Choroid plexus epithelial cell (primary cell): ENCODE measurements around the gene DCDC2.
A peak's percentile ranks its signal among the peaks of the same experiment; 100 is the strongest.
"Not testable (repeated sequence)": the region's sequence is repeated elsewhere in the genome, so short reads cannot be mapped to it uniquely, and the experiment has no call there.

ENCODE experiments used
- DNase-seq: peaks from one replicate; pipeline ENCODE4 v3.0.0-alpha.2; 2010; ENCODE audit warnings: low read depth
- H3K4me3 ChIP-seq: 2 replicates; pipeline ENCODE4 v1.5.1; 2011; ENCODE audit warnings: low read depth, mild to moderate bottlenecking, control low read depth, low read length, moderate library complexity
- TF ChIP-seq, protein P1 (sequence below): conservative IDR thresholded peaks from 2 replicates; pipeline ENCODE4 v1.5.1; 2011; ENCODE audit warnings: low read depth, mild to moderate bottlenecking, control low read depth, inconsistent platforms, low read length, moderate library complexity

DCDC2 gene

DNA sequence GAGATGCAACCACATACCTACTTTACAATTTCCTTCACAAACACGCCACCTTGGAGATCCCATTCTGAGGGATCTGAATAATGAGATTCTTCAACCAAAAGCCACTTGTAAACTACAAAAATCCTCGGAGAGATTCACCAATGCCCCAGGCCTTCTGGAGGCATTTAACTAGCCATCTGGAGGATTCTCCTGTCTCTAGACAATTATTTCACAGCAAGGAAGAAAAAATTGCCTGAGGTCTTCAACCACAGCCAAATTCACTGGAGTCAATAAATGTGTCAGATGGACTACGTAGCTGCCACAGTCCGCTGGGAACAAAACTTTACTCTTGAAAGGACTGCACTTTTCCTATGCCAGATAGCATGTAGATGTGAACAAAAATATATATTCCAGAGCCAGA is 19.0 kb upstream of the DCDC2 start:
- no peak for DNase-seq
- H3K4me3 ChIP-seq = no peak overlapping the region
- TF ChIP-seq, protein P1, sequence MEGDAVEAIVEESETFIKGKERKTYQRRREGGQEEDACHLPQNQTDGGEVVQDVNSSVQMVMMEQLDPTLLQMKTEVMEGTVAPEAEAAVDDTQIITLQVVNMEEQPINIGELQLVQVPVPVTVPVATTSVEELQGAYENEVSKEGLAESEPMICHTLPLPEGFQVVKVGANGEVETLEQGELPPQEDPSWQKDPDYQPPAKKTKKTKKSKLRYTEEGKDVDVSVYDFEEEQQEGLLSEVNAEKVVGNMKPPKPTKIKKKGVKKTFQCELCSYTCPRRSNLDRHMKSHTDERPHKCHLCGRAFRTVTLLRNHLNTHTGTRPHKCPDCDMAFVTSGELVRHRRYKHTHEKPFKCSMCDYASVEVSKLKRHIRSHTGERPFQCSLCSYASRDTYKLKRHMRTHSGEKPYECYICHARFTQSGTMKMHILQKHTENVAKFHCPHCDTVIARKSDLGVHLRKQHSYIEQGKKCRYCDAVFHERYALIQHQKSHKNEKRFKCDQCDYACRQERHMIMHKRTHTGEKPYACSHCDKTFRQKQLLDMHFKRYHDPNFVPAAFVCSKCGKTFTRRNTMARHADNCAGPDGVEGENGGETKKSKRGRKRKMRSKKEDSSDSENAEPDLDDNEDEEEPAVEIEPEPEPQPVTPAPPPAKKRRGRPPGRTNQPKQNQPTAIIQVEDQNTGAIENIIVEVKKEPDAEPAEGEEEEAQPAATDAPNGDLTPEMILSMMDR = no peak

DNA sequence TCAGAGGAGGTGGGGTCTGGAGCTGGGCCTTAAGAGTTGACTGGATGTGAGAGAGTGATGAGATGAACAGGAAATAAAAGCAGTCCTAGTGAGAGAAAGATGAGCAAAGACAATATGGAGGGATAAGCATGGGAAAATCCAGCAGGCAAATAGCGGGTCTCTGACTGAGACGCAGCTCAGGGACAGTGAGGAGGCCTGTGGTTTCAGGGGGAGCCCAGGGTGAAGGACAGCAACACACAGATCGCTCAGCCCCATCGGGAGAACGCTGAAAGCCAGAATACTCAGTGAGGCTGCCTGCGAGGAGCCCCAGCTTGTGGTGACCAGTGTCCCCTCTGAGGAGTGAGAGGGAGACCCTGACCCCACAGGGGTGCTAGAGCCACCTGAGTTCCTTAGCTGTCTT is 16.8 kb upstream of the DCDC2 start:
- TF ChIP-seq, protein P1 = no peak
- no peak overlapping the region for H3K4me3 ChIP-seq
- DNase-seq = no peak

DNA sequence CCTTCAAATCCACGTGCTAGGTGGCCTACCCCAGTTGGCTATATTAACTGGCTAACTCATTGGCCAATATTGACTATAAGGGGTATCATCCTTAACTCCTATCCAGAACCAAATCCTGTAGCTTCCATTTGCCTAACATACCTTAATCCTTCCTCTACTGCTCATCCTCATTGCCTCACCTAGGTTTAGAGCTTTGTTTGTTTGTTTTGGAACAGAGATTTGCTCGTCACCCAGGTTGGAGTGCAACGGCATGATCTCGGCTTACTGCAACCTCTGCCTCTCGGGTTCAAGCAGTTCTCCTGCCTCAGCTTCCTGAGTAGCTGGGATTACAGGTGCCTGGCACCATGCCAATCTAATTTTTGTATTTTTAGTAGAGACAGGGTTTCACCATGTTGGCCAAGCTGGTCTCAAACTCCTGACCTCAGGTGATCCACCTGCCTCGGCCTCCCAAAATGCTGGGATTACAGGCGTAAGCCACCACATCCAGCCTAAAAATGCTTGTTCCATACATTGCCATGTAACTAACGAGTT is 7.3 kb upstream of the DCDC2 start:
- H3K4me3 ChIP-seq, DNase-seq: not testable (repeated sequence)

DNA sequence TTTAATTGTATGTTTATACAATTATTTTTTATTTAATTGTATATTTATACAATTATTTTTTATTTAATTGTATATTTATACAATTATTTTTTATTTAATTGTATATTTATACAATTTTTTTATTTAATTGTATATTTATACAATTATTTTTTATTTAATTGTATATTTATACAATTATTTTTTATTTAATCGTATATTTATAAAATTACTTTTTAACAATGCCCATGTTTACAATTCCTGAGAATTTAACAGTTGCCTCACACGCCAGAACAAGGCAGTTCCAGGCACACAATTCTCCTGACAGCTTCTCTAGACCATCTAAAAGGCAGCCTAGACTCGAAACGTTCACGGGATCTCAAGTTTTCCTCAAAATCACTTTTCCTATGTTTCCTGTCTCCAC is 4.5 kb upstream of the DCDC2 start:
- not testable (repeated sequence) for H3K4me3 ChIP-seq, DNase-seq

DNA sequence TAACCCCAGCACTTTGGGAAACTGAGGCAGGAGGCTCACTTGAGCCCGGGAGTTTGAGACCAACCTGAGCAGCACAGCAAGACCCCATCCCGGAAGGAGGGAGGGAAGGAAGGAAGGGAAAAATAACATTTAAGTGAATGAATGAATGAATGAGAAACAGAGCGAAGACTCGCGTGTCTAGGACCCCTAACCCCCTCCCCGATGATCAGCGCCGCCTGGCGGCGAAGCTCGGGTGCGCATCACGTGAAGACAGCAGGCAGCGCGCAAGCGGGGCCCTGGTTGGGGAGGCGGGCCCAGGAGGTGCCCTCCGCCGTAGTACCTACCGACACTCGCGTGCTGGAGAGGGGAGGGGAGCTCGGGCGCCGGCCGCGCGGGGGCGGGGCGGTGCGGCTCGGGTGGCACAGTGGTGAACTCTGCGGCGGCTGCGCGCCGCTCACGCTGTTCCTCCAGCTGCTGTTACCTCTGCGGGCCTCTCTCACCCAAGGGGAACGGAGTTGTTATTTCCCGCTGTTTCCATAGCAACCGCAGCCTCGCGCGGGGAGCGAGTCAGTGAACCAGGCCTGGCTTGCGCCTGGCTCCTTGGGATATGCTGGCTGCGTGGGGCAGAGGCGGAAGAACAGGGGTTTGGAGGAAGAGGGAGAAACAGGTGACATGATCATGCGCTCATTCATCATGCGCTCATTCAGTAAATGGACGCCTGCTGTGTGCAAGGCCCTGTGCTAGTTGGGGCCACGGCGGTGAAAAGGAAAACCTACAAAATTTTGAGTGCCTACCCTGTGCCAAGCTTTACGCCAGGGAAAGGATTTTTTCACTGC is 2.0 kb upstream of the DCDC2 start:
- TF ChIP-seq, protein P1 = peak; percentile 88
- peak overlapping the region; percentile 62 for H3K4me3 ChIP-seq
- peak; percentile 90 for DNase-seq

DNA sequence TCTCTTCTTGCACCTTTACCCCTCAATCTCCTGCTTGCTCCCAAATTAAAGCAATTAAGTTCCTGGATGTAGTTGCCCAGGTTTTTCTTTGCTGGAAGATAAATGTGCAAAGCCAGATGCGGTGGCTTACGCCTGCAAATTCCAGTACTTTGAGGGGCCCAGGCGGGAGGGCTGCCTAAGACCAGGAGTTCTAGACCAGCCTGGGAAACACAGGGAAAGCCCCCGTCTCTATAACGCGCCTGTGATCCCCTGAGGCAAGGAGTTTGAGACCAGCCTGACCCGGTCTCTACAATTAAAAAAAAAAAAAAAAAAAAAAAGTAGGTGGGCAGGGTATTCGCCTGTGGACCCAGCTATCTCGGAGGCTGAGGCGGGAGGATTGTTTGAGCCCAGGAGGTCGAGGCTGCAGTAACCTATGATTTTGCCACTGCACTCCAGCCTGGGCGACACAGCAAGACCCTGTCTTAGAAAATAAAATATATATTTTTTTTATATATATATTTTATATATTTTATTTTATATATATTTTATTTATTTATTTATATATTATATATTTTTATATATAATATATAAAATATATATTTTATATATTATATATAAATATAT is 461 bp upstream of the DCDC2 start:
- no peak overlapping the region for H3K4me3 ChIP-seq
- TF ChIP-seq, protein P1 = no peak
- DNase-seq = no peak

DNA sequence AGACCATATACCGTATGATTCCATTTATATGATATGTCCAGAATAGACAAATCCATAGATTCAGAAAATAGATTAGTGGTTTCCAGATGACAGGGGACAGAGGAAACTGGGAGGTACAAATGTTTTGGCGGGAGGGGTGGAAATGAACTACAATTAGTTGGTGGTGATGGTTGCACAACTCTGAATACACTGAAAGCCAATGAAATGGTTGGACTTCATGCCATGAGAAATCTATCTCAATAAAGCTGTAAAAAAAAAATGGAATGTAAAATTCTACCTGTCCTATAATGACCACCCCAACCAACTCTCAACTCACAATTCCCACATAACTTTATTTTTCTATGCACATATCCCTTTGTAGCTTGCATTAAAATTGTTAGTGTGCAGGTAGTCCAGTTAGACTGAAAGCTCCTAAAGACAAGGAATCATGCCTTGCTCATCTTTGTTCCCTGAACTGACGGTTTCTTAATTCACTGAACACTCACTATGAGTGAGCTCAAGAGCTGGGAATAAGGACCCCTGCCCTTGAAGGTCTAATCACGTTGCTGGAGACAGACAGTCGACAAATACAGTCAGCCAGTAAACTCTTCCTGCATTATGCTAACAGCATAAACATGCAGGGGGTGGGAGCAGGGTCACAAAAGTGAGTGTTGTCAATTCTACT is 1.4 kb downstream of the DCDC2 start:
- TF ChIP-seq, protein P1 = no peak
- no peak for DNase-seq
- no peak overlapping the region for H3K4me3 ChIP-seq
